Measurements from ENCODE around the gene AURKB. TPM values are rescaled to one million over a fixed set of nuclear protein-coding genes. Genes with fewer than 3 reads are reported as not detected.

Gene AURKB
- total RNA-seq, 1 experiment from 2014 or later = 89.4 TPM

DNA sequence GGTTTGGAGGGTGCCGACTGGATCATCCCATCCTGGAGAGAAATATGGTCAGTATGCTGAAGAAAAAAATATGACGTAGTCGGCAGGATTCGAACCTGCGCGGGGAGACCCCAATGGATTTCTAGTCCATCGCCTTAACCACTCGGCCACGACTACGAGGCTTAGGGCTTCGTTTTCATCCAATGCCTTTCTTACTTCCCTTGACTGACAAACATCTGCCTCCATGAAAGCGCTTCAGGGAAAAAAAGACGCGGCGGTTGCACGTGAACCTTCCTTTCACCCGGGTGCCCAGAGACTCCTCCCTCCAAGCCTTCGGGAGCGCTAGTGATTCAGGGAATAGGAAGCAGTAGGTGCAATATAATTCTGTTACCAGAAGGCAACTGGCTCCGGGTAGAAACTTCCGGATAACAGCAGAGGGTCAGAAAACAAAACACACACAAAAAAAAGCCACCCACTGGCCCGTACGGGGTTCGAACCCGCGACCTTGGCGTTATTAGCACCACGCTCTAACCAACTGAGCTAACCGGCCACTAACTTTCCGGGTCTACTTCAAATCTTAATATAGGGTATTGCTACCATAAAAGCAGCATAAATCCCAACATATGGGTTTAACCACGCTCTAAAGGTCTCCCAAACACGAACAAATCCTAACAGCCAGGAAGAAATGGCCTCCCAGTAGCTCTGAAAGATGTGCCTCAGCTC, 16.3 kb upstream of the AURKB start:
- peaks cover 12% of the 10 kb centered on the region for H3K4me1 Mint-ChIP-seq (ENCODE audit: low read depth, unreplicated experiment)
- Histone ChIP-seq H3K4me1 (no peaks in the 10 kb centered on the region), H3K27me3 (replicated peaks; ENCODE audit: control insufficient read depth, insufficient read depth, low read length) (no peaks in the 10 kb centered on the region), H3K9me3 (no peaks in the 10 kb centered on the region), H3K4me3 (ENCODE audit: low read depth, low read length) (peak overlapping the region; percentile 26), H3K36me3 (ENCODE audit: control insufficient read depth, insufficient read depth, low read length) (no peaks in the 10 kb centered on the region)
- H3K4me3 Mint-ChIP-seq (ENCODE audit: unreplicated experiment) = peak overlapping the region; percentile 50
- POLR2A ChIA-PET = no interaction called here
- H3K36me3 Mint-ChIP-seq (ENCODE audit: insufficient read depth, unreplicated experiment) = peaks cover 40% of the 10 kb centered on the region
- DNase-seq = peak; percentile 77 to 78
- peak overlapping the region; percentile 53 for H3K27ac Mint-ChIP-seq (ENCODE audit: unreplicated experiment)
- TF ChIP-seq, protein P1, sequence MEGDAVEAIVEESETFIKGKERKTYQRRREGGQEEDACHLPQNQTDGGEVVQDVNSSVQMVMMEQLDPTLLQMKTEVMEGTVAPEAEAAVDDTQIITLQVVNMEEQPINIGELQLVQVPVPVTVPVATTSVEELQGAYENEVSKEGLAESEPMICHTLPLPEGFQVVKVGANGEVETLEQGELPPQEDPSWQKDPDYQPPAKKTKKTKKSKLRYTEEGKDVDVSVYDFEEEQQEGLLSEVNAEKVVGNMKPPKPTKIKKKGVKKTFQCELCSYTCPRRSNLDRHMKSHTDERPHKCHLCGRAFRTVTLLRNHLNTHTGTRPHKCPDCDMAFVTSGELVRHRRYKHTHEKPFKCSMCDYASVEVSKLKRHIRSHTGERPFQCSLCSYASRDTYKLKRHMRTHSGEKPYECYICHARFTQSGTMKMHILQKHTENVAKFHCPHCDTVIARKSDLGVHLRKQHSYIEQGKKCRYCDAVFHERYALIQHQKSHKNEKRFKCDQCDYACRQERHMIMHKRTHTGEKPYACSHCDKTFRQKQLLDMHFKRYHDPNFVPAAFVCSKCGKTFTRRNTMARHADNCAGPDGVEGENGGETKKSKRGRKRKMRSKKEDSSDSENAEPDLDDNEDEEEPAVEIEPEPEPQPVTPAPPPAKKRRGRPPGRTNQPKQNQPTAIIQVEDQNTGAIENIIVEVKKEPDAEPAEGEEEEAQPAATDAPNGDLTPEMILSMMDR (IDR thresholded peaks at IDR 0.05; ENCODE audit: insufficient read depth in 1 of 2, low read depth in 1 of 2, low read length in 1 of 2, severe bottlenecking in 1 of 2, unreplicated experiment in 1 of 2) = no peak
- no peaks in the 10 kb centered on the region for H3K9me3 Mint-ChIP-seq (ENCODE audit: unreplicated experiment)
- H3K27me3 Mint-ChIP-seq (ENCODE audit: insufficient read depth, unreplicated experiment) = no peaks in the 10 kb centered on the region
- BruUV-seq (replicated peaks) = no TSS peak
- CTCF ChIA-PET = no interaction called here
- intact Hi-C loops (cut with micrococcal nuclease; ENCODE audit: unreplicated experiment) = no loop called here

DNA sequence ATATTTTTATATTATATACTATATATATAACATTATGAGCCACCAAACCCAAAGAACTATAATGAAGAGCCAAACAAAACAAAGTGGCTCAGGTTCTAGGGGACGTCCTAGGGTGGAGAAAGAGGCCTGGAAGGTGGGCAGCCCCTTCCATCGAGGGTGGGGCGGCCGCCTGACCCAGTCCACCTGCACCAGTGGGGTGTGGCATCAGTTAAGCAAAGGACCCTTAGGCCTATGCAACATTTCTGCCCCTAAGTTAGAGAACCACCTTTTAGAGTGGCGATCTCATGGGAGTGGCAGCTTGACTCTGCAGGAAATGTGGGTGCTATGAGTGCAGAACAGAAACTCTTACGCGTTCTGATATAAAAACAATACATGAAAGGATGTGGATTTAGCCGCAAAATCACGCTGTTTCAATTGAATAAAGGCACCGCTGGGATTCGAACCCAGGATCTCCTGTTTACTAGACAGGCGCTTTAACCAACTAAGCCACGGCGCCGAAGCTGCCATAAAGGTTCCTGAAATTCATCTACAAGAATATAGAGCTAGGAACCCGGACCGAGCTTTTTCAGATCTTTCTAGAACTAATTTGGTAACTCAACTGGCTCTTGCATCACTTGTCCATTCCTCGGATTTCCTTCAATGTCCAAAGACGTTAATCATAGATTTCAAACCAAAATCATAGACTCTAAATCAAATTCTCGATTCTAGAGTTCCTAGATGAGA, 15.6 kb upstream of the AURKB start:
- no peaks in the 10 kb centered on the region for H3K9me3 ChIP-seq
- no TSS peak for BruUV-seq (replicated peaks)
- DNase-seq = peak; percentile 62 to 70
- Mint-ChIP-seq H3K4me1 (ENCODE audit: low read depth, unreplicated experiment) (peaks cover 16% of the 10 kb centered on the region), H3K27me3 (ENCODE audit: insufficient read depth, unreplicated experiment) (peaks cover 2% of the 10 kb centered on the region), H3K27ac (ENCODE audit: unreplicated experiment) (peak overlapping the region; percentile 53), H3K36me3 (ENCODE audit: insufficient read depth, unreplicated experiment) (peaks cover 47% of the 10 kb centered on the region), H3K4me3 (ENCODE audit: unreplicated experiment) (peak overlapping the region; percentile 50), H3K9me3 (ENCODE audit: unreplicated experiment) (no peaks in the 10 kb centered on the region)
- intact Hi-C loops (cut with micrococcal nuclease; ENCODE audit: unreplicated experiment) = no loop called here
- CTCF ChIA-PET = no interaction called here
- POLR2A ChIA-PET = no interaction called here
- H3K36me3 ChIP-seq (ENCODE audit: control insufficient read depth, insufficient read depth, low read length) = no peaks in the 10 kb centered on the region
- TF ChIP-seq, protein P1 (IDR thresholded peaks at IDR 0.05; ENCODE audit: insufficient read depth in 1 of 2, low read depth in 1 of 2, low read length in 1 of 2, severe bottlenecking in 1 of 2, unreplicated experiment in 1 of 2) = no peak
- no peaks in the 10 kb centered on the region for H3K4me1 ChIP-seq
- H3K27me3 ChIP-seq (replicated peaks; ENCODE audit: control insufficient read depth, insufficient read depth, low read length) = no peaks in the 10 kb centered on the region
- peak overlapping the region; percentile 26; the same call in 1 of the 2 replicates for H3K4me3 ChIP-seq (ENCODE audit: low read depth, low read length)

DNA sequence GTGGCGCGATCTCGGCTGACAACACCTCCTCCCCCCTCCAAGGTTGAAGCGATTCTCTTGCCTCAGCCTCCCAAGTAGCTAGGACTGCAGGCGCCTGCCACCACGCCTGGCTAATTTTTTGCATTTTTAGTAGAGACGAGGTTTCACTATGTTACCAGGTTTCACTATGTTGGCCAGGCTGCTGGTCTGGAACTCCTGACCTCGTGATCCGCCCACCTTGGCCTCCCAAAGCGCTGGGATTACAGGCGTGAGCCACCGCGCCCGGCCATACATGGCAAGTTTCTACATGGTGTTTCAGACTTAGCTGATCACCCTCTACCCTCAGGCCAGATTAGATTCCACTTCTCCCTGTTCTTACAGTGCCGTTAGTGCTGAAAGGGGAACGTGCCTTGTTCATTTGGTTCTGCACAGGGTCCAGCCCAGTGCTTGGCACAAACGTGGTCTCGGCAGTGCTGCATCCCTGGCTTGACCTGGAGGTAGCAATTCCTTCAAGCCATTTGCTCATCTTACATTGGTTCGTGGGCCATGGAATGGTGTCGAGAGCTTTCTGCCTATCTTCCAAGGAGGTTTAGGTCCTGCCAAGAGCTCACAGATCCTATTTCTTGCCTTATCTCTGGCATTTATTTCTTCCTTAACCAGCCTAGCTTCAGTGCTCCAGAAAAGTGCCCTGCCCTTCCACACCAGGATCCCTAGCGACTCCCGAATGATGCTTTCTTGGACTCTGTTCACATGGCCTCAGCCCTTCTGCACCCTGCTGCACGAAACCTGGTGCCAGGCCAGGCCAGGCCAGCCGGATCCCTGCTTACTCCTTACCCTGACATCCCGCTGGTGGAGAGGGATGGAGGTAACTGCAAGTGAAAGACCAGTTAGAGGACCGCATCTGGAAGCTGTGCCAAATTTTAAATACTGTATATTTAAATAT, 14.8 kb upstream of the AURKB start:
- H3K4me1 Mint-ChIP-seq (ENCODE audit: low read depth, unreplicated experiment) = peaks cover 16% of the 10 kb centered on the region
- CTCF ChIA-PET = no interaction called here
- intact Hi-C loops (cut with micrococcal nuclease; ENCODE audit: unreplicated experiment) = no loop called here

More for the DNA sequence above, 14.8 kb upstream of the AURKB start:
- Histone ChIP-seq H3K4me1 (no peaks in the 10 kb centered on the region), H3K9me3 (no peaks in the 10 kb centered on the region), H3K4me3 (ENCODE audit: low read depth, low read length) (no peak overlapping the region), H3K27me3 (replicated peaks; ENCODE audit: control insufficient read depth, insufficient read depth, low read length) (no peaks in the 10 kb centered on the region), H3K36me3 (ENCODE audit: control insufficient read depth, insufficient read depth, low read length) (no peaks in the 10 kb centered on the region)
- TF ChIP-seq, protein P1 (IDR thresholded peaks at IDR 0.05; ENCODE audit: insufficient read depth in 1 of 2, low read depth in 1 of 2, low read length in 1 of 2, severe bottlenecking in 1 of 2, unreplicated experiment in 1 of 2) = no peak
- Mint-ChIP-seq H3K27me3 (ENCODE audit: insufficient read depth, unreplicated experiment) (peaks cover 2% of the 10 kb centered on the region), H3K27ac (ENCODE audit: unreplicated experiment) (peak overlapping the region; percentile 96), H3K4me3 (ENCODE audit: unreplicated experiment) (peak overlapping the region; percentile 90), H3K36me3 (ENCODE audit: insufficient read depth, unreplicated experiment) (peaks cover 53% of the 10 kb centered on the region), H3K9me3 (ENCODE audit: unreplicated experiment) (no peaks in the 10 kb centered on the region)
- no TSS peak for BruUV-seq (replicated peaks)
- DNase-seq = no peak
- POLR2A ChIA-PET = no interaction called here
